Suprapubic skin (tissue), 4 donors: ENCODE data around the gene GFPT2.

Source experiments
- POLR2A ChIP-seq, 2 donors: fragments of 450-650 bp; IDR thresholded peaks; one replicate each; pipeline ENCODE4 v1.6.1; 2017; ENCODE audit warnings: antibody characterized with exemption in 2 of 2, mild to moderate bottlenecking in 2 of 2, moderate library complexity in 2 of 2
- POLR2AphosphoS5 ChIP-seq, 3 donors: sonication (generic); formaldehyde crosslinking; IDR thresholded peaks; one replicate each; pipeline ENCODE4 v1.6.1; 2017; ENCODE audit warnings: antibody characterized with exemption in 3 of 3
- TF ChIP-seq, protein P1 (sequence below), 2 donors: fragments of 200-600 bp in 1 of 2; fragments of 450-650 bp in 1 of 2; sonication (generic) in 1 of 2; IDR thresholded peaks; one replicate each; pipeline ENCODE4 v1.5.1; 2016 to 2019; ENCODE audit warnings: antibody characterized with exemption in 2 of 2, mild to moderate bottlenecking in 1 of 2, moderate library complexity in 1 of 2

DNA sequence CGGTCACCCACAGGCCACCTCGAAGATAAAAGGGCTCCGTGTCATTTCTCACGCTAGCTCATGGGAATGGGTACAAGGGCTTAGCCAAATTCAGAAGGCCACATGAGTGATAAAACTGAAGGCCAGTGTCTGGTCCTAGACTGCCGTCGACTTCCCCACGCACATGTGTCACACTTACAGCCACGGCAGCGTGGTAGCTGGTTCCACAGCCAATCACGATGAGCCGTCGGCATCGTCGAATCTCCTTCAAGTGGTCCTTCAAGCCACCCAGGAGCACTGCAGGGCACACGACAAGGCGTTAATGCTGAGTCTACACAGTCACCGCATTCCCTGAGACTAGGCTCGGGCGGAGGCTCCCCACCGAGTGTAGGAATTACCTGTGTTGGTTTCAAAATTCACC is 36.5 kb downstream of the GFPT2 start:
- TF ChIP-seq, protein P1, sequence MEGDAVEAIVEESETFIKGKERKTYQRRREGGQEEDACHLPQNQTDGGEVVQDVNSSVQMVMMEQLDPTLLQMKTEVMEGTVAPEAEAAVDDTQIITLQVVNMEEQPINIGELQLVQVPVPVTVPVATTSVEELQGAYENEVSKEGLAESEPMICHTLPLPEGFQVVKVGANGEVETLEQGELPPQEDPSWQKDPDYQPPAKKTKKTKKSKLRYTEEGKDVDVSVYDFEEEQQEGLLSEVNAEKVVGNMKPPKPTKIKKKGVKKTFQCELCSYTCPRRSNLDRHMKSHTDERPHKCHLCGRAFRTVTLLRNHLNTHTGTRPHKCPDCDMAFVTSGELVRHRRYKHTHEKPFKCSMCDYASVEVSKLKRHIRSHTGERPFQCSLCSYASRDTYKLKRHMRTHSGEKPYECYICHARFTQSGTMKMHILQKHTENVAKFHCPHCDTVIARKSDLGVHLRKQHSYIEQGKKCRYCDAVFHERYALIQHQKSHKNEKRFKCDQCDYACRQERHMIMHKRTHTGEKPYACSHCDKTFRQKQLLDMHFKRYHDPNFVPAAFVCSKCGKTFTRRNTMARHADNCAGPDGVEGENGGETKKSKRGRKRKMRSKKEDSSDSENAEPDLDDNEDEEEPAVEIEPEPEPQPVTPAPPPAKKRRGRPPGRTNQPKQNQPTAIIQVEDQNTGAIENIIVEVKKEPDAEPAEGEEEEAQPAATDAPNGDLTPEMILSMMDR (IDR thresholded peaks at IDR 0.05) = no peak
- TF ChIP-seq POLR2A (IDR thresholded peaks at IDR 0.05) = no peak
- no peak for TF ChIP-seq POLR2AphosphoS5 (IDR thresholded peaks at IDR 0.05)
